Gastrocnemius medialis (tissue), 4 donors: ENCODE data around the gene PRKAG1. TPM values are rescaled to one million over a fixed set of nuclear protein-coding genes. Genes with fewer than 3 reads are reported as not detected.

ENCODE experiments used
- ATAC-seq, 2 donors: fragments of 150-250 bp; one replicate each; pipeline ENCODE4 v1.9.1; 2016
- DNase-seq, 2 donors: peaks; one replicate each; pipeline ENCODE4 v3.0.0-alpha.2; 2019
- H3K27ac ChIP-seq, 4 donors: fragments of 200-600 bp; sonication (generic); 1 replicate in 1 of 4; 2 replicates in 3 of 4; pipeline ENCODE4 v1.5.1; 2016 to 2018; ENCODE audit warnings: mild to moderate bottlenecking in 2 of 4, moderate library complexity in 1 of 4
- H3K27me3 ChIP-seq, 3 donors: fragments of 200-600 bp; sonication (generic) in 2 of 3; 1 replicate in 1 of 3; 2 replicates in 2 of 3; pipeline versions ENCODE4 v1.5.1 to v1.6.0; 2016 to 2019; ENCODE audit warnings: mild to moderate bottlenecking in 1 of 3, moderate library complexity in 1 of 3
- H3K36me3 ChIP-seq, 2 donors: fragments of 200-600 bp; sonication (generic) in 1 of 2; one replicate each; pipeline ENCODE4 v1.5.1; 2017 to 2018
- H3K4me1 ChIP-seq, 2 donors: fragments of 200-600 bp; sonication (generic) in 1 of 2; one replicate each; pipeline ENCODE4 v1.5.1; 2016 to 2017; ENCODE audit warnings: mild to moderate bottlenecking in 2 of 2
- H3K4me3 ChIP-seq, 4 donors: fragments of 200-600 bp; sonication (generic) in 3 of 4; 1 replicate in 1 of 4; 2 replicates in 3 of 4; pipeline ENCODE4 v1.5.1; 2016 to 2019; ENCODE audit warnings: mild to moderate bottlenecking in 2 of 4
- H3K9me3 ChIP-seq, 3 donors: fragments of 200-600 bp; sonication (generic) in 2 of 3; 1 replicate in 1 of 3; 2 replicates in 2 of 3; pipeline ENCODE4 v1.5.1; 2016 to 2019
- CTCF ChIP-seq, 5 experiments: fragments of 450-650 bp in 3 of 5; fragments of 200-600 bp in 2 of 5; sonication (generic) in 2 of 5; IDR thresholded peaks in 4 of 5; conservative IDR thresholded peaks in 1 of 5; 1 replicate in 4 of 5; 2 replicates in 1 of 5; pipeline ENCODE4 v1.5.1; 2016 to 2019; ENCODE audit warnings: antibody characterized with exemption in 5 of 5, mild to moderate bottlenecking in 3 of 5, moderate library complexity in 3 of 5
- POLR2A ChIP-seq, 2 donors: fragments of 450-650 bp; IDR thresholded peaks; one replicate each; pipeline ENCODE4 v1.6.1; 2017; ENCODE audit warnings: antibody characterized with exemption in 2 of 2, mild to moderate bottlenecking in 2 of 2, moderate library complexity in 2 of 2
- in situ Hi-C, 4 donors: fragments of 200-750 bp; cut with MboI; loops; one replicate each; pipeline versions ENCODE4 v1.15.0 to v1.8.0; 2017; ENCODE audit warnings: low sequenced_read_pairs in 4 of 4
- intact Hi-C: fragments of 100-400 bp; cut with DNase I; formaldehyde crosslinking; loops from one replicate; pipeline ENCODE4 v1.15.1; 2023; ENCODE audit warnings: low total_unique reads
- total RNA-seq, 4 donors: library from RNA; depleted of rRNA; stranded (reverse); fragments of >200 nt; gene quantifications; one replicate each; pipeline versions ENCODE4 v1.1.0 to v1.2.3, GENCODE V29; 2016

PRKAG1 gene
- total RNA-seq, 4 donors from 2014 or later, result 67.4 to 97.7 (median 83.9) TPM

- DNase-seq, result no peak
- H3K36me3 ChIP-seq, result peaks cover 0 to 67% of the 10 kb centered on the region in 2 donors
- no peak for ATAC-seq
- no peaks in the 10 kb centered on the region for H3K27me3 ChIP-seq
- intact Hi-C loops (no loop called here), in situ Hi-C loops (no loop called here)
- no peak overlapping the region for H3K27ac ChIP-seq
- H3K4me1 ChIP-seq, result peaks cover 3 to 5% of the 10 kb centered on the region in 2 donors
- no peak overlapping the region for H3K4me3 ChIP-seq
- H3K9me3 ChIP-seq, result no peaks in the 10 kb centered on the region
- TF ChIP-seq CTCF (IDR thresholded peaks at IDR 0.05 in 4 of 5, conservative IDR thresholded peaks at IDR 0.05 in 1 of 5), result no peak
- TF ChIP-seq POLR2A (IDR thresholded peaks at IDR 0.05), result no peak
Observed at GRCh38 chr12:49022558-49023178, 4.1 kb upstream of the PRKAG1 start.

DNA sequence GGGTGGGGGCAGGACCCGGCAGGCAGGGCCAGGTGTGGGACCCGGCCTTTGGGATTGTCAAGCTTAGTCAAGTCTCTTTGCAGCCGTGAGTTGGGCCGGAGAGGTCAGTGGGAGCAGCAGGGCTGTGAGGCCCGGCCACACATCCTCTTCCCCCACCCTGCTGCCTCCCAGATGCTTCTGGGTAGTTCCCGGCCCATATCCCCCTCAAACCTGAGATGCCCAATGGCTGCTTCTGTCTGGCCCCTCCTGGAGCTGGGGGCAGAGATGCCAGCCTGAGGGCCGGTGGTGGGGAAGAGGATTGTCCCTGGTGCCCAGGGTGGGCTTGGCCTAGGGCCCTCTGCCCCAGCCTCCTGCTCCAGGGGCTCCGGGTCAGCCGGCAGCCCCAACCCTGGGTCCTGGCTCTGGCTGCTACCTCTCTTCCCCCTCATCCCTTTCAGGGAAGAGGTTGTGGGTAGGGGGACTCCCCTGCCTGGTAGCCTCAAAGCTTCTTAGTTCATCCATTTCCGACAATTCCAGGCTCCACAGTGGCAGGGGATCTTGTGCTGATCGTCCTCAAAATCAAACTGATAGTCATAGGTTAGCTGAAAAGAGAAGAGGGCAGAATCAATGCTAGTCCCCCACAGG, 2.8 kb upstream of the PRKAG1 start:
- Histone ChIP-seq H3K4me1 (peaks cover 16 to 18% of the 10 kb centered on the region in 2 donors), H3K9me3 (no peaks in the 10 kb centered on the region), H3K36me3 (peaks cover 0 to 55% of the 10 kb centered on the region in 2 donors), H3K4me3 (no peak overlapping the region), H3K27me3 (no peaks in the 10 kb centered on the region), H3K27ac (no peak overlapping the region)
- TF ChIP-seq POLR2A (IDR thresholded peaks at IDR 0.05) (no peak), CTCF (IDR thresholded peaks at IDR 0.05 in 4 of 5, conservative IDR thresholded peaks at IDR 0.05 in 1 of 5) (no peak)
- in situ Hi-C loops (no loop called here), intact Hi-C loops (no loop called here)
- no peak for ATAC-seq
- no peak for DNase-seq

DNA sequence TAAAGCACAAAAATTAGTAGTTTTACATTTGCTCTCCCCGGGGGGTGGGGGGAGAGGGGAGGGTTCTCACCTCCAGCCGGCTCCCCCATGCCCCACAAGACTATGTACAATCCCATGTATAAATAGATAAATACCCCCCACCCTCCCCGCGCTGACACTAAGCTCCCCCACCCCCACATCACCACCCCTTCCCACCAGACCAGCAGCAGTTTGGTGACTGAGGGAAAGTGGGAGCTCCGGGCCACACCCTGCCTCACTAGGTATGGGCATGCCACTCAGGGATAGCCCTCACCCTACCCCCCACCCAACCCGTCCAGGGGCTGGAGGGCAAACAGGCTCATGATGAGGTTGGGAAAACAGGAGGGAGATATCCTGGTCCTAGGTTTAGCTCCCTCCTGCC, 1.9 kb upstream of the PRKAG1 start:
- ATAC-seq, result no peak
- Histone ChIP-seq H3K27ac (peak overlapping the region in 1 of 4 donors; percentile 96), H3K36me3 (peaks cover 0 to 45% of the 10 kb centered on the region in 2 donors), H3K4me3 (no peak overlapping the region), H3K9me3 (no peaks in the 10 kb centered on the region), H3K27me3 (no peaks in the 10 kb centered on the region), H3K4me1 (peaks cover 24 to 25% of the 10 kb centered on the region in 2 donors)
- no peak for TF ChIP-seq POLR2A (IDR thresholded peaks at IDR 0.05)
- TF ChIP-seq CTCF (IDR thresholded peaks at IDR 0.05 in 4 of 5, conservative IDR thresholded peaks at IDR 0.05 in 1 of 5), result no peak
- DNase-seq, result no peak
- in situ Hi-C loops (no loop called here), intact Hi-C loops (no loop called here)

GRCh38 chr12:49019443-49020324, 1.1 kb upstream of the PRKAG1 start:
- Histone ChIP-seq H3K27me3 (no peaks in the 10 kb centered on the region), H3K36me3 (peaks cover 0 to 37% of the 10 kb centered on the region in 2 donors), H3K9me3 (no peaks in the 10 kb centered on the region), H3K27ac (peak overlapping the region; percentile 96 to 99 (median 98)), H3K4me1 (peaks cover 29 to 32% of the 10 kb centered on the region in 2 donors), H3K4me3 (peak overlapping the region; percentile 79 to 98 (median 89))
- TF ChIP-seq CTCF (IDR thresholded peaks at IDR 0.05 in 4 of 5, conservative IDR thresholded peaks at IDR 0.05 in 1 of 5) (no peak), POLR2A (IDR thresholded peaks at IDR 0.05) (no peak)
- in situ Hi-C loops, result no loop called here
- ATAC-seq, result no peak
- DNase-seq, result no peak
- intact Hi-C loops, result loop anchor here (1.0 to 5.0 kb wide), 2 partner anchors 37 to 302 kb away; partner anchors contain the start of gene CCNT1
